Measurements from ENCODE around the gene MRPL1. TPM values are rescaled to one million over a fixed set of nuclear protein-coding genes. Genes with fewer than 3 reads are reported as not detected.

The MRPL1 gene
- total RNA-seq, 1 donor from 2014 or later, result 31.7 TPM

- no peak for TF ChIP-seq CTCF (IDR thresholded peaks at IDR 0.05)
- no peak for DNase-seq
- Mint-ChIP-seq H3K9me3 (no peaks in the 10 kb centered on the region), H3K27me3 (no peaks in the 10 kb centered on the region), H3K27ac (peak overlapping the region; percentile 96), H3K4me1 (peaks cover 56% of the 10 kb centered on the region), H3K4me3 (peak overlapping the region; percentile 95), H3K36me3 (ENCODE audit: low read depth) (peaks cover 23% of the 10 kb centered on the region)
- ChIA-PET POLR2A (interaction anchor here (0.6 to 8.3 kb wide), 30 partner anchors 8 to 1042 kb away, joined by 3 to 417 read pairs (median 4); partner anchors contain the start of genes BMP2K, CCNI and MRPL1), CTCF (interaction anchor here (0.9 to 1.5 kb wide), 3 partner anchors 31 to 41 kb away, joined by 4 to 11 read pairs (median 5); partner anchors contain the start of gene MRPL1)
- ATAC-seq (ENCODE audit: low read depth), result peak; percentile 2
- intact Hi-C loops (cut with micrococcal nuclease), result loop anchor here (1.0 to 2.0 kb wide), 5 partner anchors 9 to 746 kb away; partner anchors contain the start of genes CCNI and MRPL1
Observed at GRCh38 chr4:77820649-77821561, 41.7 kb upstream of the MRPL1 start.

GRCh38 chr4:77821775-77822174, 40.9 kb upstream of the MRPL1 start:
- TF ChIP-seq CTCF (IDR thresholded peaks at IDR 0.05), result no peak
- ATAC-seq (ENCODE audit: low read depth) (no peak), DNase-seq (no peak)
- Mint-ChIP-seq H3K36me3 (ENCODE audit: low read depth) (peaks cover 23% of the 10 kb centered on the region), H3K9me3 (no peaks in the 10 kb centered on the region), H3K27ac (peak overlapping the region; percentile 96), H3K4me1 (peaks cover 60% of the 10 kb centered on the region), H3K27me3 (no peaks in the 10 kb centered on the region), H3K4me3 (peak overlapping the region; percentile 58)
- CTCF ChIA-PET, result no interaction called here
- intact Hi-C loops (cut with micrococcal nuclease), result loop anchor here (1.0 to 2.0 kb wide), 2 partner anchors 9 to 31 kb away; no protein-coding TSS in a partner anchor
- POLR2A ChIA-PET, result interaction anchor here (3.0 to 8.3 kb wide), 2 partner anchors 21 to 39 kb away, joined by 19 to 417 read pairs; partner anchors contain the start of gene MRPL1

- Mint-ChIP-seq H3K27ac (peak overlapping the region; percentile 57), H3K27me3 (no peaks in the 10 kb centered on the region)
Observed at GRCh38 chr4:77826275-77826674, 36.4 kb upstream of the MRPL1 start.

GRCh38 chr4:77827343-77827742, 35.3 kb upstream of the MRPL1 start:
- H3K9me3 Mint-ChIP-seq, result no peaks in the 10 kb centered on the region
- POLR2A ChIA-PET, result interaction anchor here (0.9 to 4.6 kb wide), 5 partner anchors 9 to 36 kb away, joined by 3 to 40 read pairs (median 6); partner anchors contain the start of gene MRPL1
- intact Hi-C loops (cut with micrococcal nuclease), result loop anchor here (2.0 kb wide), 1 partner anchor 15 kb away; no protein-coding TSS in a partner anchor
- H3K4me3 Mint-ChIP-seq, result peak overlapping the region; percentile 46
- CTCF ChIA-PET, result interaction anchor here (1.9 kb wide), 1 partner anchor 35 kb away, joined by 6 read pairs; the partner anchor contains the start of gene MRPL1
- H3K4me1 Mint-ChIP-seq, result peaks cover 41% of the 10 kb centered on the region
- ATAC-seq (ENCODE audit: low read depth) (peak; percentile 49), DNase-seq (no peak)
- no peaks in the 10 kb centered on the region for H3K27me3 Mint-ChIP-seq
- peak overlapping the region; percentile 57 for H3K27ac Mint-ChIP-seq
- TF ChIP-seq CTCF (IDR thresholded peaks at IDR 0.05), result no peak
- H3K36me3 Mint-ChIP-seq (ENCODE audit: low read depth), result no peaks in the 10 kb centered on the region

More at GRCh38 chr4:77826275-77826674, 36.4 kb upstream of the MRPL1 start:
- no peaks in the 10 kb centered on the region for H3K36me3 Mint-ChIP-seq (ENCODE audit: low read depth)
- no peak overlapping the region for H3K4me3 Mint-ChIP-seq
- intact Hi-C loops (cut with micrococcal nuclease), result loop anchor here (2.0 kb wide), 1 partner anchor 17 kb away; no protein-coding TSS in a partner anchor
- ChIA-PET POLR2A (interaction anchor here (0.9 to 4.6 kb wide), 4 partner anchors 9 to 37 kb away, joined by 3 to 40 read pairs (median 4); partner anchors contain the start of gene MRPL1), CTCF (interaction anchor here (1.9 kb wide), 1 partner anchor 36 kb away, joined by 6 read pairs; the partner anchor contains the start of gene MRPL1)
- H3K9me3 Mint-ChIP-seq, result no peaks in the 10 kb centered on the region
- TF ChIP-seq CTCF (IDR thresholded peaks at IDR 0.05), result no peak
- ATAC-seq (ENCODE audit: low read depth), result peak; percentile 75
- peaks cover 51% of the 10 kb centered on the region for H3K4me1 Mint-ChIP-seq
- no peak for DNase-seq
